ENCODE data around the gene PALLD. TPM values are rescaled to one million over a fixed set of nuclear protein-coding genes. Genes with fewer than 3 reads are reported as not detected.

PALLD gene
- polyA plus RNA-seq, 1 donor, result 182 TPM

GRCh38 chr4:168560184-168561180, 63.6 kb downstream of the PALLD start:
- no peak for DNase-seq

DNA sequence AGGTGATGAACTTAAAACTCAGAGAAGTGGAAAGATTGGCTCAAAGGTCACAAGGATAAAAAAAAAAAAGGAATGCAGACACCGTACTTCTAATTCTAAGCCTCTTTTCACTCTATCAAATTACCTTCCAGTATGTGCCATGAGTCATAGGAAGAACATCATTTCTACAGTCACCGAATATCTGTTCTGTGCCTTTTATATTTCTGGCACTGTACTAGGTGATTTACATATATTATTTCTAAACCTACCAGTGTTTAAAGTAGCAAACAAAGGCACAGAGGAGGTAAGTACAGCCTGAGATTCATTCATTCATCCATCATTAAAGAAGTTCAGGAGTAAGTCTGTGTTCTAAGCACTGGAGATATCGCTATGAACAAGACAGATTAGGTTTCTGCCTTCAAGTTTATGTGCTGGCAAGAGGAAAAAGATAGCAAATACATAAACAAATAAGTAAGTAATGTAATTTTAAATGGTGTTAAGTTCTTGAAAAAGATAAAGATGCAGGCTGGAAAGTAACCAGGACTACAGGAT, 65.3 kb downstream of the PALLD start:
- no peak for DNase-seq

DNA sequence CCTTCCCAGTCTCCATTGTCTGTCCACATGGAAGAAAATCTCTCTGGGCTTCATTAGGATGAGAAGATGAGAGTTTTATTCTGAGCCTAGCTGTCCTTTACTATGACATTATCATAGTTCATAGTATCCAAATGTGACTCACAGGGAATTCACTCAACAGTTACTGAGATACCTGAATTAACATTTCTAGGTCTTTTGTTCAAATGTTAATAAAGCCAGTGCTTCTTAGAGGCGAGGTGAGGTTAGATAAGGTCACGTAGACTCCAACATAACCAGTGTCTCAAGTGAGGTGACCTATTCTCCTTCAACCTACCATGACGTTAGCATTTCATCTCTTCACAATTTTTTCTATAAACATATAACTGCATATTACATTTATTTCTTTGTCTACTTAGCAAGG, 67.2 kb downstream of the PALLD start:
- no peak for DNase-seq

DNA sequence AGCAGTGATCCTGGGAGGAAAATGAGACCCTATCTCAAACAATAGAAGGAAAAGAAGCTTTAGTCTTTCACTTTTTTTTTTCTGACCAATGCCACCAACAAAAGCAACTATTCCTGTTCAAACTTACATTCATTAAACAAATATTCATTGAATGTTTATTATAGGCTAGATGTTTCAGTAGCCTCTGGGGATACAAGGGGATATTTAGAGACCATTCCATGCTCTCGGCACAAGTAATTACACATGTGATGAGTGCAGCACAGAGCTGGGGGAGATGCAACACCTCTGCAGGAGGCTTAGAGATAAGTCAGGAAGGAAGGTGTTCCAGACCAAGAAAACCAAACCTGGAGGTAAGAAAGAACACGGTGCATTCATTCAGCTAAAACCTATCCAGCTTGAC, 68.3 kb downstream of the PALLD start:
- no peak for DNase-seq

- DNase-seq, result no peak
These were observed 69.9 kb downstream of the PALLD start for GRCh38 chr4:168566726-168567125.

DNA sequence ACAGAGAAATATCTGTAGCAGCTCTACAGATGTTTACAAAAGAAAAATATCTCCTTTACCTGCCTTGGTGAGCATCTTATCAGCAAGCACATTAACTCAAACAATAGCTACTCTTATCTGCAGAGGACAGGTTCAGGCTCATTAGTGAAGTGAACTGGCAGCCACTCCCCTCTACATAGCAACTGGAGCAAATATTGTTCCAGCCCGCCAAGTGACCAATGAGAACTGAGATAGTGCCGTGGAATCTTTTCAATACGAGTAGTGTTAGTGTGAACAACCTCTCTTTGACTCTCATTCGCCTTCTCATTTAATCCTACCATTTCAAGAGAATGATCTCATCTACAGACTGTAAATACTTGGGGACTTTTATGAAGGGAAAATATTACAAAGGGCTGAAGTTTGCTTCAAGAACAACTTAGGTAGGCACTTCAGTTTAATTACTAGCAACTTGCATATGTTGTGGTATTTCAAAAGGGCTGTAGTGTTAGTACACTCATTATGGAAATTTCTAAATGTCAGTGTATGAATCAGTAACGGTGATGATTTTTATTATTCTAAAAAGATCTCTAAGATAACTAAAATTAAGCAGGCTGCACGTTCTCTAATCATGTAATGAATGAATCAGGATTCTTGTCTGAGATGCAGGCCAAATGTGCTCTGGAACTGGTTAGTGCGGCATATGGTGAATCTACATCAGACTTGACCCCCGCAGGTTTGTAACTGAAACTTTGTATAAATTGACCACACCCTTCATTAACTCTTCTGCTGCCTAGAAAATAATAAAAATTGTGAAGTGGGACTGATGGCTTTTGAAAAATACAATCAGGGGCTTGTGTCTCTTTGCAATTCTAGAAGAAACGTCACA, 72.4 kb downstream of the PALLD start:
- peak; percentile 46 for DNase-seq

DNA sequence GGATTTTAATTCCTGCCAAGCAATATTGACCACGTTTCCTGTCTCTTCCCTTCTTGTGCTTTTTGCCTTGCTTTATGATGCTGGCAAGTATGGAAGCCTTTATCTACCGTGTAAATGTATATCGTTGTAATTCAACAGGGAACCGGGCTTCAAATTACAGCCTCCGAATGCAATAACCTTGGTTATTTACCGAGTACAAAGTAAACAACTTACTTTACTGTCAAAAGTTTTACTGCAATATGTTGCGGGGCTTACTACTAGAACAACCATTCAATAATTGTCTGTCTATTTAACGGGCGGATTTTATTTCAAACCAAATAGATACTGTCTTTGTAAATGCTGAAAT, 73.1 kb downstream of the PALLD start:
- peak; percentile 32 for DNase-seq

DNA sequence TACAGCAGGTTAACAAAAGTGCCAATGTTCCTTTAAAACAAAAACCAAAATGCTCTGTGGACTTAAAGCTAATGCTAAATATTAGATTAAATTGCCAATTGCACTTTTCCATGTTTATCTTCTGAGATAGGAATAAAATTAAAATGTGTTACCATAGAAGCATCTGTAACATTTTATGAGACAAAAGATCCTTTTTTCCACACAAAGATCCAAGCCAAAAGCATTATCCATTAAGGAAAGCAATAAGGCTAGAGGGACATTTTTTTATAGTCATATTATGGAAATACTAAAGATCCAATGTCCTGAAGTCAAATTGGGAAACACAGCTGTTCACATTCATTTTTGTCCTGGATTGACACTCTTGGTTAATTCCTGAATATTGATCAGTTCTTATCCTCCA, 73.6 kb downstream of the PALLD start:
- DNase-seq, result peak; percentile 36

DNA sequence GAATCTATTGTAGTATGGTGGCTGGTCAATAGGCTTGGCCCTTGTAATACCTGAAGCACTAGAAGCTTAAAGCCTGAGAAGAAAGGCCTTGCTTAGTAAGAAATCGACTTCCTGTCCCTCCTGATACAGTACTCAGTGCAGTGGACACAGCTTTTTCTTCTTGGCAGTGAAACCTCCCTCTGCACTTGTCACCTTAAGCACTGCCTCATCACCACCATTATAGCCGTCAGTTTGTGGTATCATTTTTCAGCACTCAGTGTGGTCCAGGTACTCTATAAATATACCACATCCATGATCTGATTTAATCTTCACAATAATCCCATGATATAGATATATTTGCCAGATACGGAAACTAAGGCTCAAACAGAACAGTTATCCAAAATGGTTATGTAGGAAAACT, 75.2 kb downstream of the PALLD start:
- no peak for DNase-seq

GRCh38 chr4:168573870-168574269, 77.0 kb downstream of the PALLD start:
- no peak for DNase-seq

GRCh38 chr4:168574581-168575295, 77.9 kb downstream of the PALLD start:
- DNase-seq, result no peak

- DNase-seq, result no peak
These were observed 78.6 kb downstream of the PALLD start for GRCh38 chr4:168575473-168575872.

DNA sequence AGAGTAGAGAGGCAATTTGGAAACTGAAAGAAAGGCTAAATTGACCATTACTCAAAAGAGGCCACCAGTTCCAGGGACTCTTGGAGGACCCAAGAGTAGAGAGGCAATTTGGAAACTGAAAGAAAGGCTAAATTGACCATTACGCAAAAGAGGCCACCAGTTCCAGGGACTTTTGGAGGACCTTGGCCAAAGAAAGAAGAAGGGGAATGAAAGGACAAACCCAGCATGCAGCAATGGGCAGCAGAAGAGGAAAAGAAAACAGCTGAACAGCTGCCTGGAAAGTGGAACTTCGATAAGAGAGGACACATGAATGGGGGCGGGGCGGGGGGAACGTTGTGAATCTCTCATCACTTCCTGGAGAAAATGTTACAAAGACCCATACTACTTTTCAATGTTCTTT, 80.8 kb downstream of the PALLD start:
- no peak for DNase-seq

- DNase-seq, result no peak
These were observed 83.4 kb downstream of the PALLD start for GRCh38 chr4:168580228-168580627.

DNA sequence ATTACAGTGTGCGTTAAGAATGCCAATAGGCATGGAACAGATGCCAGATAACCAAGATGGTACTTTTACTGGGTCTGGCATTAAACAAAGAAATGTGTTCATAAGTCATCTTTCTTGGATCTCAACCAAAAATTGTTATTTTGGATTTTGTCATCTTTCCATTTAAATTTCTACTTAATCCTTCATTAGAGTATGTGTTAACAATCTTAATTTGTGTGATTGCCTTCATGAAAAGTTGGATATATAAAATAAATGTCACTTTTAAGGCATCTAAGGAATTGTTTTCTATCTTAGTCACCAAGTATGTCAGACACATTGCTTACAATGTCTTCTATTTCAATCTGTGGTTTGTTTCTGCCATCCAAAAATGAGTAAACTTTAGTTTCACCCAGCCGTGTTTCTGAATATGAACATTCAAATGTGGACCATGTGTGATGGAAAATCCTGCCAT, 87.5 kb downstream of the PALLD start:
- DNase-seq, result no peak

DNA sequence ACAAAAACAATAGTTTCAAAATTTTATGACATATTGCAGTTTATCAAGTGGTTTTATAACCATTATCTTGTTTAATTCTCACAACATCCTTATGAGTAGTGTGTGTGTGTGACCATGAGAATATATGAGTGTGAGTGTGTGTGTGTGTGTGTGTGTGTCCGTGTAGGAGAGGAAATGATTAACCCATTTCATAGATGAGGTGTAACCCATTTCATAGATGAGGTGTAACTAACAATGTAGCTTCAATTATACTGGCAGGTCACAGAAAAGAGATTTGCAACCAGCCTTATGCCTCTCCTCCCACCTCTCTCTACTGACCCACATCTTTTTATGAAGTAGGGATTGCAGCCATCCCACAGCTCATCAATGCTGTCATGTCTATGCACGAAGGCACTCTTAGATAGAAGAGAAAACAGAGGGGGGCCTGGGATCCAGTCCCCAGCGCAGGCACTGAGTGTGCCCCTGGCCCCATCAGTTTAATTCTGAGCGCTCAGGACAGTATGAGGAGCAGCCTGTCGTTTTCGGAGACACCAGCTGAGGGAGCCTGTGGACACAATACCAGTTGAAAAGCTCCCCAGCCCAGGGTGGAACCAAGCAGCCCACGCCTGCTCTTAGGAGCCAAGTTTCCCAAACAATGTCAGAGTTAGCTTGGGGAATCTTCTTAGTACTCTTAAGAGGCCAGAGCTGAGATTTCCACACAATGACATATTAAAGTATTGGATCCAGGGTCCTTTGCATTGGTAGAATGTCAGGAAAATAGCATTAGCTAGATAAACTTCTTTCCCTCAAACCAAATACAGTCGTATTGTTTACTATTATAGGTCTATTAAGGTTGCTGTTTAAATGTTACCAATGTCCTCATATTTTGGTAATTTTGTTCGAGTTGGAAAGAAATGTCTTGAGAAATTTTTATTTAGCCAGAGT, 88.6 kb downstream of the PALLD start:
- DNase-seq, result peak; percentile 85

DNA sequence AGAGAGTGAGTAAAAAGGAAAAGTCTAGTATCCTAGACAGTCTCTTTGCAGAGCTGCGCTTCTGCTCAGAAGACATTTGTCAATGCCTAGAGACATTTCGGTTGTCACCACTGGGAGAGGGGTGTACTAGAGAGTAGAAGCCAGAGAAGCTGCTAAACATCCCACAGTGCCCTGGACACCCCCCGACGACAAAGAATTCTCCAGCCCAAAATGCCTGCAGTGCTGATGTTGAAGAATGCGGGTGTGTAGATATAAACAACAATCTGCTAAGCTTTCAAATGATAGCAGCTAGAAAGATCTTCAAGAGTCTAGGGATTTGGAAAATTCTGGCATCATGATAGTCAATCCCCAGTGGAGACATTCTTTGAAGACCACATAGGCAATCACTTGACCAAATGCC, 90.1 kb downstream of the PALLD start:
- no peak for DNase-seq

GRCh38 chr4:168587411-168588125, 90.7 kb downstream of the PALLD start:
- peak; percentile 82 for DNase-seq

DNA sequence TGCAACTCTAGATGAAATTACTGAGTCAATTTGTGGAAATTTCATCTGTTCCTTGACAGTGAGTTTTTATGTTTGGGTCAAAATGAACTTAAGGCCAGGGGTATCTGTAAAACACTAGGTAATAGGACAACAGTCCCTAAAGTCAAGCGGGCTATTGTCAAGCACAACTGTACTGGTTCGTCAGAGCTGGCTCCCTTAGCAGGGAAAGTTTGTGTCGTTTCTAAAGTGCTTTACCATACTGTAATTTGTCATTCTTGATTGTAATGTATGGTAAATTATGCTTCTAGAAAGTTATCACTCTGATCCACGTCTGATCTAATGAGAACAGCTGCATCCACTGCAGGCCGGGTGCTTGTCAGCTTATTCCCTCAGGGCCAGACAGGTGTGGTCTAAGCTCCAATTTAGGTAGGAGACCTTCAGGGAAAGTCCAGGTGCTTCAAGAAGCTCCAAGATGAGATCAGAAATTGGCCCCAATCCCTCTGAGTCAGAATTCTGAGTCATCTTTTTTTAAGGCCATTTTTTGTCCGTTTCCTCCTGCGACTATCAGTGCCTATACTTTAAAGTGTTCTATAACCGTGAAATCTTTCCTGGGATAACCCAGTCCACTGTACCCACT, 92.2 kb downstream of the PALLD start:
- peak; percentile 81 for DNase-seq

DNA sequence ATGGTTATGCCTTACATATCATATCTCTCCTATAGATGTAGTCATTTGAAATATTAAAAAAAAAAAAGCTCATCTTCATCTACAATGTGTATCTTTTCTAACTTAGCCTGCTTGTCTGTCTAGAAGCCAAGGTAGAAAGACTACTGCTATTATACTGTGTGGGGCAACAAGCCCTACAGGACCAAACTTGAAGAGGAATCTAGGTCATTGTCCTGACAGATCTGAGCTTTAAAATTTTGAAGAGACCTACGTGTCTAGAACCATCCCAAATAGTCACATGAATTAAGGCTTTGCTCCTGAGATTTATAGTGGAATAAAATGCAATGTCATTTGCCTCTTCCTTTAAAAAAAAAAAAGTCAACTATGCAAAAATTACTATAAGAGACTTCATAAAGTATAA, 95.8 kb downstream of the PALLD start:
- no peak for DNase-seq

All from hindlimb muscle (tissue), 1 donor.